ENCODE data around the gene CDK5.
"Not testable (repeated sequence)": the region's sequence is repeated elsewhere in the genome, so short reads cannot be mapped to it uniquely, and the experiment has no call there.

CDK5 gene

GRCh38 chr7:151056666-151057505 lies 811 bp downstream of the CDK5 start:
- no peak for DNase-seq

DNA sequence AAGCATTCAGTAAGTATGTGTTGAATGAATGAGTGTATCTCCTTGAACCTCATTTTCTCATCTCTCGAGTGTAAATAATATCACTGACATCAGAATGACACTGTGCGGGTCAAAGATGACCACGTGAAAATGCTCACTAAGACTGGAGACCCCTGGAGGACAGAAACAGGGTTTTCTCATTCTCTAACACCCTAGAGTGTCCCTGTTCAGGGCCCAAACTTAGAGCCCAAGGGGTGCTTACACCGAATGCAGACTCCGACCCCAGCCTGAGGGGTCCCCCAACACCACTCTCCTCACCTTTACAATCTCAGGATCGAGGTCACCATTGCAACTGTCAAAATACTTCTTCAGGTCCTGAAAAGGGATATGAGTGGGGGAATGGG lies 1.4 kb downstream of the CDK5 start:
- DNase-seq = no peak

GRCh38 chr7:151053751-151054150 lies 3.9 kb downstream of the CDK5 start:
- no peak for DNase-seq

GRCh38 chr7:151053096-151053495 lies 4.6 kb downstream of the CDK5 start:
- DNase-seq = no peak

- DNase-seq = peak; percentile 58 to 68
These were observed 6.6 kb downstream of the CDK5 start for GRCh38 chr7:151051108-151051507.

- no peak for DNase-seq
These were observed 8.7 kb downstream of the CDK5 start for GRCh38 chr7:151048911-151049463.

GRCh38 chr7:151047976-151048815 lies 9.5 kb downstream of the CDK5 start, which contains the start of gene ASIC3:
Gene ASIC3, plus strand, starts transcription at chr7:151048531. Its CDS starts 355 bp downstream, at chr7:151048886.
- DNase-seq = no peak

GRCh38 chr7:151046603-151047573 lies 10.8 kb downstream of the CDK5 start:
- no peak for DNase-seq

DNA sequence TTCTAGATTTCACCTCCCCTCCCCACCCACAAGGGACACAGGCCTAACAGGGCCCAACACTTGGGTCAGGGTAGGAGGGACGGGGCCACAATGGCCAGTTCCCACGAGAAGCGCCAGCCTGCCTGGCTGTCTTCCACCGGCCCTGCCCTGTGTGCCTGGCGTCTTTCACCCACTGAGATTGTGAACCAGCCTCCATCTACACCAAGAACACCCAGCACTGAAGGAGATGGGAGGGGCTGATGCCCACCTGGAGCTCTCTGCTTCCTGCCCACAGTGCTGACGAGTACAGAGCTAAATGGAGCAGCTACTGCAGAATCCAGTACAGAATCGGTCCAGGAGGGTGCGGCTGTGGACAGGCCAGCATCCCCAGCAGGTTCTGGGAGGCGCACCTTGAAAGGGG lies 11.7 kb downstream of the CDK5 start:
- DNase-seq = no peak

DNA sequence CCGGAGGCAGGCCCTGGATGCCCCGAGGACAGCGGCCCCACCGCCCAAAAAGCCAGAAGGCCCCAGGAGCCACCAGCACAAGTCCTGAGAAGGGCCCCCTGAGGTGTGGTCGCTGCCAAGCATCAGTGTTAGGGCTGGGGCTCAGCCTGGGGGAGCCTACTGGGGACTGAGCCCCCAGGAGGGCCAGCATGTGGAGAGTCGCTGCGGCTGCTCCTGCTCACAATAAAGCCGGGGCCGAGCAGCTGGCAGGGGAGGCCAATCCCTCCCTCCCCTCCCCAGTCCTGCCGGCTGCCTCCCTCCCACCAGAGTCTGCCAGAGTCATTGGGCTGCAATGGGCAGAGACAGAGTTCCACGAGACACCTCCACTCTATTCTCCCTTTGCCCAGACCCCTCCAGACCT lies 12.4 kb downstream of the CDK5 start:
- no peak for DNase-seq

DNA sequence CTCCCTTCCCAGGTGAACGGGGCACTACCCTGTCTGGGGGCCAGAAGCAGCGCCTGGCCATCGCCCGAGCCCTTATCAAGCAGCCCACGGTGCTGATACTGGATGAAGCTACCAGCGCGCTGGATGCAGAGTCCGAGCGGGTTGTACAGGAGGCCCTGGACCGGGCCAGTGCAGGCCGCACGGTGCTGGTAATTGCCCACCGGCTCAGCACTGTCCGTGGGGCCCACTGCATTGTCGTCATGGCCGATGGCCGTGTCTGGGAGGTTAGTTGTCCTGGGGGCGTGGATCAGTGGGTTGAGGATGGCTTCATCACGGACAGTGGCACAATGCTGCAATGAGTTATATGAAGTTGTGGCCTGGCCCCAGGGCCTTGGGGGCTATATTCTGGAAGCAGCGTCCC lies 13.7 kb downstream of the CDK5 start:
- no peak for DNase-seq

DNA sequence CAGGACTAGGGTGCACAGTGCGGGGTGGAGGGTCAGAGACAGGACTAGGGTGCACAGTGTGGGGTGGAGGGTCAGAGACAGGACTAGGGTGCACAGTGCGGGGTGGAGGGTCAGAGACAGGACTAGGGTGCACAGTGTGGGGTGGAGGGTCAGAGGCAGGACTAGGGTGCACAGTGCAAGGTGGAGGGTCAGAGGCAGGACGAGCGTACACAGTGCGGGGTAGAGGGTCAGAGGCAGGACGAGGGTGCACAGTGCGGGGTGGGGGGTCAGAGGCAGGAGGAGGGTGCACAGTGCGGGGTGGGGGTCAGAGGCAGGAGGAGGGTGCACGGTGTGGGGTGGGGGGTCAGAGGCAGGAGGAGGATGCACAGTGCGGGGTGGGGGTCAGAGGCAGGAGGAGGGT lies 14.2 kb downstream of the CDK5 start:
- DNase-seq = not testable (repeated sequence)

DNA sequence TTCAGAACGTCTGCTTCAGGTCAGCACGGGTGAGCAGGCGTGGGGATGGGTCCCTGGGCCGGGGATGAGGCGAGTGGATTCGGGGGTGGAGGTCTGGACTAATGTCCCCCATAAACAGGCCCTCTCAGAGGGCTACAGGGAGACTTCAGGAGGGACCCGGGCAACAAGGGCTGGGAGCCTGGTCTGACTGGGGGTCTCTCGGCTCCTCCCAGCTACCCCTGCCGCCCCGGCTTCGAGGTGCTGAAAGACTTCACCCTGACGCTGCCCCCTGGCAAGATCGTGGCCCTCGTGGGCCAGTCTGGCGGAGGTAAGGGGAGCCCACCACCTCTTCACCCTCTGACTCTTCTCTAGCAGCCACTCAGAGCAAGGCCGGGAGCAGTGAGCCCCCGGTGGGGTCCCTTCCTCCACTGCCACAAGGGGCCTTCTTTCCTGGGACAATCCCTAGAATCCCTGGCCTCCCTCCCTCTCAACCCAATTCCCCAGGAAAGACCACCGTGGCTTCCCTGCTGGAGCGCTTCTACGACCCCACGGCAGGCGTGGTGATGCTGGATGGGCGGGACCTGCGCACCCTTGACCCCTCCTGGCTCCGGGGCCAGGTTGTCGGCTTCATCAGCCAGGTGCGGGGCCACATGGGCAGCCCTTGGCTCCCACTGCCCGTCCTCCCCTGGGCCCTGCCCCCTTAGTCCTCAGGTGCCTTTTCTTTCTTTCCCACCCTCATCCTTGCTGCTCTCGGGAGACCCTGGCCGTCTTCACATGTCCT lies 16.9 kb downstream of the CDK5 start:
- no peak for DNase-seq

DNA sequence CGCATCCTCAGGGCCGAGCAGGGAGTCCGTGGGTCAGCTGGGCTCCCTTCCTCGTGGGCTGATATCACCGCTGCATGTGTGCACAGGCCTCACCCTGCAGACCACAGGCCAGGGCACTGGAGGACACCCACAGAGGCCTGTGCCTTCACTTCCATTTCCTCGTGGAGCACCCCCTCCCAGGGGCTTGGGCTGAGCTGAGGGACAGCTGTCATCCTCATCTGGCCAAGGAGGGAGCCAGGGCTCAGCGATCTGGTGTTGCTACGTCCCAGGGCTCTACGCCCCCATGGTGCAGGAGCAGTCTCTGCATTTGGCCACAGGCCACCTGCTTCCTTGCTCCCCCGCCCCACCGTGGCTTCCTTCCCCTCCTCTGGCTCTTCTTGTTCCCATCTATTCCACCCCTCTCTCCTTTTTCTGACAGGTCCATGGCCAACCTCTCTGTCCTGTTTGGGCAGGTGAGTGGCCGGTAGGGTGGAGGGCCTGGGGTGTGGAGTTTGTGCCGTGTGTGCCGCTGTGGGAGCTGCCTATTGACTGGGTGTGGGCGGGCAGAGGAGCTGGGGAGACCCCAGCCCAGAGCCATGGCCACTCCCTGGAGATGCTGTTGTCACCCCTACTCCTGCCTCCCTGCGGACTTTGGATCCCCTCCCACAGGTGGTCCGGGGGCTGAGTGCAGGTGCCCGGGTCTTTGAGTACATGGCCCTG lies 17.7 kb downstream of the CDK5 start:
- DNase-seq = no peak

- DNase-seq = peak; percentile 86 to 88
These were observed 18.5 kb downstream of the CDK5 start for GRCh38 chr7:151038951-151039849.

DNA sequence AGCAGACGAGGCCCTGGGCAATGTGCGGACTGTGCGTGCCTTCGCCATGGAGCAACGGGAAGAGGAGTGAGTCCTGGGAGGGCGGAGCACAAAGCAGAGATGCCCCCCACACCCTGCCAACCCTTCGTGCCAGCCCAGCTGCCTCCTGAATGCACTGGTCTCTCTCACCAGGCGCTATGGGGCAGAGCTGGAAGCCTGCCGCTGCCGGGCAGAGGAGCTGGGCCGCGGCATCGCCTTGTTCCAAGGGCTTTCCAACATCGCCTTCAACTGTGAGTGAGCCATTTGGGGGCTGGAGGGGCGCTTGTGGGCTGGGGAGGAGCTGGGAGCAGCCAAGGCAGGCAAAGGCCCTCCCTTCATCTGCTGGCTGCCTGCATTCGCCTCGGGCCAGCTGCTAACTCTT lies 21.8 kb downstream of the CDK5 start:
- no peak for DNase-seq

DNA sequence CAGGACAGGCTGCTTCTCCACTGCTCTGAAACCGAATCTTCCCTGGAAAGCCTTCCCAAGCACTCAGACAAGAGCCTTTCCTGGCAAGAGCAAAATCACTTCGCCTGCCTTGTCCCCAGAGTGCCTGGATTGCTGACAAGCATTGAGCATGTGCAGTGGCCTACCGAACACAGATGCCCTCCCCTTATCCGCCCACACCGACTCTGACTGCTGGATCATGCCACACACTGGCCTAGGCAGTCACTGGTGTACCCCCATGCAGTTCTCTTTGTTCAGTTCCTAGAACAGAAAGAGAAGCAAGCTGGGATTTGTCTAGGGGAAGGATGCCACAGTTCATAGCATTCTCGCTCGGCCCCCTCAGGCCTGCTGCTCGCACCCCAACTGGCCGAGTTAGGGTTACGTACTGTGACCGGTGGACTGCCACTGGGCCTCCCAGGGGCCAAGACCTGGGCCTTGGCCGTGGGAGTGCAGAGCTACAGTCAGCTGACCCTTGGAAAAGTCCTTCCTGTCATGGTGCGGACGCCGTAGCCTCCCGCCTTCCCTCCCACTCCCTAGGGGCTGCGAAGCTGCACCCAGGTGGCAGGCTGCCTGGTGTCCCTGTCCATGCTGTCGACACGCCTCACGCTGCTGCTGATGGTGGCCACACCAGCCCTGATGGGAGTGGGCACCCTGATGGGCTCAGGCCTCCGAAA lies 22.5 kb downstream of the CDK5 start:
- DNase-seq = no peak

- no peak for DNase-seq
These were observed 23.2 kb downstream of the CDK5 start for GRCh38 chr7:151034312-151035025.

- no peak for DNase-seq
These were observed 23.8 kb downstream of the CDK5 start for GRCh38 chr7:151033864-151034249.
